Measurements from ENCODE around the gene PLCB3.

Gene PLCB3

DNA sequence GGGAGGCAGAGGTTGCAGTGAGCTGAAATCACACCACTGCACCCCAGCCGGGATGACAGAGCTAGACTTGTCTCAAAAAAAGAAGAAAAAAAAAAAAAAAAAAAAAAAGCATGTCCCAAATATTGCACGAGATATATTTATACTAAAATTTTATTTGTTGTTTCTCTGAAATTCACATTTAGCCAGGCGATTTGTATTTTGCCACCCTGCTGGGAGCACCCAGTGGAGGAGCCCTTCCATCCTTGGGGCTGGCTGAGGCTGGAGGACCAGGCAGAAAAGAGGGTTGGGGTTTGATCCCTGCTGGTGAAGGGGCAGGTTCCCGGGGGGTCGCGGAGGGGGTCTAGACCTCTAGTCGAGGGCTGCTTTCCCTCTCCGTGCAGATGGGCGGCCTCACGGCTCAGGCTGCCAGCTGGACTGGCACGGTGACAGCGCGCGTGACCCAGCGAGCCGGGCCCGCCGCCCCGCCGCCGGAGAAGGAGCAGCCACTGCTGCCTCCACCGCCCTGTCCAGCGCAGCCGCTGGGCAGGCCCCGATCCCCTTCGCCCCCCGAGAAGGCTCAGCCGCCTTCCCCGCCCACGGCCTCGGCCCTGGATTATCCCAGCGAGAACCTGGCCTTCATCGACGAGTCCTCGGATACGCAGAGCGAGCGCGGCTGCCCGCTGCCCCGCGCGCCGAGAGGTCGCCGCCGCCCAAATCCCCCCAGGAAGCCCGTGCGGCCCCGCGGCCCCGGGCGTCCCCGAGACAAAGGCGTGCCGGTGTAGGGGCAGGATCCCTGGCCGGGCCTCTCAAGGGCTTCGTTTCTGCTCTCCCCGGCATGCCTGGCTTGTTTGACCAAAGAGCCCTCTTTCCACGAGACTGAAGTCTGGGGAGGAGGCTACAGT, 47.9 kb downstream of the PLCB3 start:
- Histone ChIP-seq H3K36me3 (no peaks in the 10 kb centered on the region), H3K27me3 (peaks cover 41% of the 10 kb centered on the region), H3K4me3 (ENCODE audit: low read depth, low read length) (0 out of 2 replicates have a peak overlapping the region, but pooled peaks have one; percentile 11), H3K9me3 (no peaks in the 10 kb centered on the region), H3K4me1 (no peaks in the 10 kb centered on the region)
- TF ChIP-seq, protein P1, sequence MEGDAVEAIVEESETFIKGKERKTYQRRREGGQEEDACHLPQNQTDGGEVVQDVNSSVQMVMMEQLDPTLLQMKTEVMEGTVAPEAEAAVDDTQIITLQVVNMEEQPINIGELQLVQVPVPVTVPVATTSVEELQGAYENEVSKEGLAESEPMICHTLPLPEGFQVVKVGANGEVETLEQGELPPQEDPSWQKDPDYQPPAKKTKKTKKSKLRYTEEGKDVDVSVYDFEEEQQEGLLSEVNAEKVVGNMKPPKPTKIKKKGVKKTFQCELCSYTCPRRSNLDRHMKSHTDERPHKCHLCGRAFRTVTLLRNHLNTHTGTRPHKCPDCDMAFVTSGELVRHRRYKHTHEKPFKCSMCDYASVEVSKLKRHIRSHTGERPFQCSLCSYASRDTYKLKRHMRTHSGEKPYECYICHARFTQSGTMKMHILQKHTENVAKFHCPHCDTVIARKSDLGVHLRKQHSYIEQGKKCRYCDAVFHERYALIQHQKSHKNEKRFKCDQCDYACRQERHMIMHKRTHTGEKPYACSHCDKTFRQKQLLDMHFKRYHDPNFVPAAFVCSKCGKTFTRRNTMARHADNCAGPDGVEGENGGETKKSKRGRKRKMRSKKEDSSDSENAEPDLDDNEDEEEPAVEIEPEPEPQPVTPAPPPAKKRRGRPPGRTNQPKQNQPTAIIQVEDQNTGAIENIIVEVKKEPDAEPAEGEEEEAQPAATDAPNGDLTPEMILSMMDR (IDR thresholded peaks at IDR 0.05; ENCODE audit: low read depth, low read length): no peak
- no peak for DNase-seq

DNA sequence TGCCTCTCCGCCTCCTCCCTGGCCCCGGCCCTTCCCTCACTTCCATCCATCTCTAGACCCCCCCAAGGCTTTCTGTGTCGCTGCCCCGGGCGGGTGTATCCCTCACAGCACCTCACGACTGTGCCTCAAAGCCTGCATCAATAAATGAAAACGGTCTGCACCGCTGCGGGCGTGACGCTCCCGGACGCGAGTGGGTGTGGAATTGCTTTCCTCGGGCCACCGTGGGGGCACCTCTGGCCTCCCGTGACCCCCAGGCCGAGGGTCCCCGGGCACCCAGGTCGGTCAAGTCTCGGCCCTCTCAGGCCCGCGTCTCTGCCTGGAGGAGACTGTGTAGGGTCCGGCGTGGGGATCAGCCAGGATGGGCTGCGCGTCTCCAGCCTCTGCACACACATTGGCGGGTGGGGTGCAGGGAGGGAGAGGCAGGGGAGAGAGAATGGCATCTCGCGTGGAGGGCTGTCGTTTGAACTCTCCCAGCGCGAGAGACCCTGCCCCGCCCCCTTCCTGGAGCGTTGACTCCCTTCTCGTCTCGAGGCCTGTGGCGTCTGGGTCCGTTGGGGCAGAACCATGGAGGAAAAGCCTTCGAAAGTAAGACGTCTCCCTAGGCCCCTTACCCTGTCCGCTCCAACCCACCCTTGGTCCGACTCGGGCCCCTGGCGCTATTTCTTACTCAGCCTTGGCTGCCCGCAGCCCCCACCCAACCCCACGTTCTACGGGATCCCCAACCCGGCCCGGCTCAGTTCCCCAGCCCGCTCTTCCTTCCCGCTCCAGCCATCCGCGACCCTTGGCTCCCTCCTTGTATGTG, 48.7 kb downstream of the PLCB3 start, which contains the start of gene CATSPERZ:
Gene CATSPERZ, plus strand, starts transcription at position 512 of the 802 bp plus-strand sequence. Its CDS starts 53 bp downstream, at position 565.
- Histone ChIP-seq H3K36me3 (no peaks in the 10 kb centered on the region), H3K4me1 (no peaks in the 10 kb centered on the region), H3K27me3 (peaks cover 41% of the 10 kb centered on the region), H3K9me3 (no peaks in the 10 kb centered on the region), H3K4me3 (ENCODE audit: low read depth, low read length) (peak within 1 kb of the TSS; percentile 34)
- DNase-seq: no peak
- TF ChIP-seq, protein P1 (IDR thresholded peaks at IDR 0.05; ENCODE audit: low read depth, low read length): no peak

DNA sequence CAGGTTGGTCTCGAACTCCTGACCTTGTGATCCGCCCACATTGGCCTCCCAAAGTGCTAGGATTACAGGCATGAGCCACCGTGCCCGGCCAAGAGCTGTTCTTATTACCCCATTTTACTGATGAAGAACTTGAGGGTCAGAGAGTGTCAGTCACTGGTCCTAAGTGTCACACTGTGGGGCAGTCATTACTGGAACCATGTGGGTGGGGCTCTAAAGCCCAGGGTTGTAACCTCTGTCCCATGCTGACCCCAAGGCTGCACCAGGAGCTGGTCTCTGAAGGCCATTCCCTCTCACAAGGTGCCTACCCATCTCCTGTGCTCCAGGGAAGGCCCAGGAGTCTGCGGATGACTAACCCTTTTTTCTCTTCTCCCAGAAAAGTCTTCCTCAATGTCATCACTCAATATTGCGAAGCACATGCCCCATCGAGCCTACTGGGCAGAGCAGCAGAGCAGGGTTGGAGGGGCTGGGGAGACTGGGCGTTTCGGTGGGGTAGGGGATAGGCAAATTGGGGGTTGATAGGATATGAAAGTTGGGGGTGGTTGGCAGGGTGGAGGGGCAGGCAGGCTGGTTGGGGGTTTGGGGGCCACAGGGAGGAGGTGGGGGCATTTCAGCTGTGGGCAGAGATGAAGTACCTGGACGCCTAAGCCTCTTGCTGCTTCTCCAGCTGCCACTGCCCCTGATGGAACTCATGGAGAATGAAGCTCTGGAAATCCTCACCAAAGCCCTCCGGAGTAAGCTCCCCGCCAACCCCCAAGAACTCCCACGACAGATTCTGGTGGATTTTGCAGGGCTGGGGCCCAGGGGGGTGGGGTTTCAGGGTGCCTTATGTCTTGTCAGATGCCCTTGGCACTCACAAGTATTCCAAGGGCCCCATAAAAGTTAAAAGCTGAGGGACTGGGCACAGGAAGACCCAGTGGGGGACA, 52.0 kb downstream of the PLCB3 start:
- H3K4me1 ChIP-seq: no peaks in the 10 kb centered on the region
- DNase-seq: no peak
- no peaks in the 10 kb centered on the region for H3K9me3 ChIP-seq
- H3K36me3 ChIP-seq: no peaks in the 10 kb centered on the region
- H3K27me3 ChIP-seq: peaks cover 24% of the 10 kb centered on the region
- TF ChIP-seq, protein P1 (IDR thresholded peaks at IDR 0.05; ENCODE audit: low read depth, low read length): no peak
- no peak overlapping the region for H3K4me3 ChIP-seq (ENCODE audit: low read depth, low read length)

DNA sequence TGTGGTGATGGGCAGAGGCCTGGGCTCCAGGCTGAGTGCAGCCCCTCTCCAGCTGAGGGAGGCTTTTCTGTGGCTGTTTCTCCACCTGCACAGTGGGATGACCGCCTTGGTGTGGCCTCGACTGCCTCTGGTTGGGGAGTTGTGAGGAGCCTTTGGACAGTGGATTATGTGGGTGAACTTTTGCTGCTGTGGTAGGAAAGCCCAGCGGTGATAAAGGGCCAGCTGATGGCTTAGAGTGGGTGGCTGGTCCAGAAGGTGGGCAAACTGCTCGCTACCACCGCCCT, 52.6 kb downstream of the PLCB3 start:
- no peak for DNase-seq
- H3K4me1 ChIP-seq: no peaks in the 10 kb centered on the region
- no peaks in the 10 kb centered on the region for H3K36me3 ChIP-seq
- TF ChIP-seq, protein P1 (IDR thresholded peaks at IDR 0.05; ENCODE audit: low read depth, low read length): no peak
- H3K4me3 ChIP-seq (ENCODE audit: low read depth, low read length): no peak overlapping the region
- H3K27me3 ChIP-seq: peaks cover 20% of the 10 kb centered on the region
- H3K9me3 ChIP-seq: no peaks in the 10 kb centered on the region

DNA sequence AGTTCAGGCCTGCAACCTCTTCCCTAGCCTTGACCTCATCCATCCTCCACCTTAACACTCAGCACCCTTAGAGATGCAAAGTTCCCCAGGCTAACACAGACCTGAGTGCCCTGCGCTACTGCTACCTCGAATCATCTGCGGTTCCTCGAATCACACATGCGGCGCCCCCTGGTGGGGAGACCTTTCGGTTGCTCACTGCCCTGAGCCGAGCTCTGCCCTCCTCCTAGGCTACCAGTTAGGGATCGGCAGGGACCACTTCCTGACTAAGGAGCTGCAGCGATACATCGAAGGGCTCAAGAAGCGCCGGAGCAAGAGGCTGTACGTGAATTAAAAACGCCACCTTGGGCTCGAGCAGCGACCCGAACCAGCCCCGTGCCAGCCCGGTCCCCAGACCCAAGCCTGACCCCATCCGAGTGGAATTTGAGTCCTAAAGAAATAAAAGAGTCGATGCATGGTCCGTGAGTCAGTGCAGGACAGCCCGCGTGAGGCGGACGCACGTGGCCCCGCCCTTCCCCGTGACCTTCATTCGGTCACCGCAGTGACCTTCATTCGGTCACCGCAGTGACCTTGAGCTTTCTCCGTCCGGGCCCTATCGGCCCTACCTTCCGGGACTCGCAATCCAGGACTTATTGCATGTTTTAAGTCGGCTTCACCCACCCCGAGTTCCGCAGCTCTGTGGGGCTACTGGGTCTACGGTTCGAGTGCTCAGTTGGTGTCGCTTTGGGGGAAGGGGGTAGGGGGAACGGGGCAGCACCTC, 53.2 kb downstream of the PLCB3 start:
- no peaks in the 10 kb centered on the region for H3K36me3 ChIP-seq
- DNase-seq: peak; percentile 89
- TF ChIP-seq, protein P1 (IDR thresholded peaks at IDR 0.05; ENCODE audit: low read depth, low read length): peak; percentile 77
- peak overlapping the region; percentile 59 for H3K4me3 ChIP-seq (ENCODE audit: low read depth, low read length)
- no peaks in the 10 kb centered on the region for H3K4me1 ChIP-seq
- H3K27me3 ChIP-seq: peaks cover 14% of the 10 kb centered on the region
- no peaks in the 10 kb centered on the region for H3K9me3 ChIP-seq

Measured in BE2C (cell line).